Vagina (tissue), 2 donors: ENCODE results near the gene C19orf67. TPM values are rescaled to one million over a fixed set of nuclear protein-coding genes. Genes with fewer than 3 reads are reported as not detected.
A peak's percentile ranks its signal among the peaks of the same experiment; 100 is the strongest.

Experiments
- DNase-seq, 2 donors: peaks; one replicate each; pipeline ENCODE4 v3.0.0-alpha.2; 2017; ENCODE audit errors: extremely low spot score in 2 of 2
- H3K27ac ChIP-seq: fragments of 200-600 bp; sonication (generic); one replicate; pipeline ENCODE4 v1.5.1; 2019
- H3K27me3 ChIP-seq: fragments of 200-600 bp; sonication (generic); one replicate; pipeline ENCODE4 v1.5.1; 2019
- H3K36me3 ChIP-seq, 2 donors: fragments of 200-600 bp; sonication (generic); one replicate each; pipeline ENCODE4 v1.5.1; 2017 to 2019
- H3K4me1 ChIP-seq: fragments of 200-600 bp; sonication (generic); one replicate; pipeline ENCODE4 v1.5.1; 2019
- H3K4me3 ChIP-seq, 2 donors: fragments of 200-600 bp; sonication (generic); 1 replicate in 1 of 2; 2 replicates in 1 of 2; pipeline ENCODE4 v1.5.1; 2016 to 2019
- H3K9me3 ChIP-seq: fragments of 200-600 bp; sonication (generic); one replicate; pipeline ENCODE4 v1.5.1; 2019
- CTCF ChIP-seq, 3 experiments: fragments of 450-650 bp in 2 of 3; fragments of 200-600 bp in 1 of 3; sonication (generic) in 1 of 3; IDR thresholded peaks; one replicate each; pipeline ENCODE4 v1.5.1; 2017 to 2019; ENCODE audit warnings: antibody characterized with exemption in 3 of 3, mild to moderate bottlenecking in 2 of 3, moderate library complexity in 2 of 3
- POLR2A ChIP-seq, 2 donors: fragments of 450-650 bp; IDR thresholded peaks; one replicate each; pipeline ENCODE4 v1.6.1; 2017; ENCODE audit warnings: antibody characterized with exemption in 2 of 2, mild to moderate bottlenecking in 2 of 2, moderate library complexity in 2 of 2
- POLR2AphosphoS5 ChIP-seq, 2 donors: sonication (generic); formaldehyde crosslinking; IDR thresholded peaks; one replicate each; pipeline ENCODE4 v1.9.0; 2017; ENCODE audit warnings: antibody characterized with exemption in 2 of 2, mild to moderate bottlenecking in 2 of 2, low read depth in 1 of 2; ENCODE audit not compliant: insufficient read depth in 1 of 2
- intact Hi-C: fragments of 100-400 bp; cut with DNase I; formaldehyde crosslinking; loops from one replicate; pipeline ENCODE4 v1.15.1; 2023
- total RNA-seq: library from RNA; depleted of rRNA; stranded (reverse); fragments of >200 nt; gene quantifications from one replicate; pipeline ENCODE4 v1.2.3, GENCODE V29; 2016

The C19orf67 gene
- total RNA-seq, 1 donor from 2014 or later = not detected

DNA sequence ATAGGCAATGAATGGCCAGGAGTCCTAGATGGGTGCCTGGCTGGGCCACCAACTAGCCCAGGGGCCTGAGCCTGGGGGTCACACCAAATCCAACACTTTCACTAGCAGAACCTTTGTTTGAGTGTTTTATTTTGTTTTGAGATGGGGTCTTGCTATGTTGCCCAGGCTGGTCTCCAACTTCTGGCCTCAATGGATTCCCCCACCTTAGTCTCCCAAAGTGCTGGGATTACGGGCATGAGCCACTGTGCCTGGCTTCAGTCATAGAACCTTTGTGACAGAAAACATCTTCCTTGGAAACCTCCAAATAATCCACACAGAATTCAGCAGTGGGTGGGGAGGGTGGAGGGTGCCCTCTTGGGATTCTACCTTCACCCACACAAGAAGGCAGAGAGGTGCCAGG lies 25.9 kb upstream of the C19orf67 start:
- Histone ChIP-seq H3K27ac (peak overlapping the region; percentile 85), H3K9me3 (no peaks in the 10 kb centered on the region), H3K4me1 (peaks cover 68% of the 10 kb centered on the region), H3K27me3 (no peaks in the 10 kb centered on the region), H3K4me3 (no peak overlapping the region), H3K36me3 (peaks cover 0 to 10% of the 10 kb centered on the region in 2 donors)
- TF ChIP-seq POLR2AphosphoS5 (IDR thresholded peaks at IDR 0.05; ENCODE audit: insufficient read depth in 1 of 2, low read depth in 1 of 2) = no peak
- no peak for TF ChIP-seq POLR2A (IDR thresholded peaks at IDR 0.05)
- TF ChIP-seq CTCF (IDR thresholded peaks at IDR 0.05) = no peak
- DNase-seq = no peak
- intact Hi-C loops = no loop called here

GRCh38 chr19:14110650-14111049 lies 25.1 kb upstream of the C19orf67 start:
- Histone ChIP-seq H3K4me3 (no peak overlapping the region), H3K4me1 (peaks cover 59% of the 10 kb centered on the region), H3K9me3 (no peaks in the 10 kb centered on the region), H3K36me3 (peaks cover 0 to 12% of the 10 kb centered on the region in 2 donors), H3K27me3 (no peaks in the 10 kb centered on the region), H3K27ac (no peak overlapping the region)
- no peak for TF ChIP-seq CTCF (IDR thresholded peaks at IDR 0.05)
- TF ChIP-seq POLR2AphosphoS5 (IDR thresholded peaks at IDR 0.05; ENCODE audit: insufficient read depth in 1 of 2, low read depth in 1 of 2) = no peak
- no peak for TF ChIP-seq POLR2A (IDR thresholded peaks at IDR 0.05)
- intact Hi-C loops = no loop called here
- DNase-seq = no peak

DNA sequence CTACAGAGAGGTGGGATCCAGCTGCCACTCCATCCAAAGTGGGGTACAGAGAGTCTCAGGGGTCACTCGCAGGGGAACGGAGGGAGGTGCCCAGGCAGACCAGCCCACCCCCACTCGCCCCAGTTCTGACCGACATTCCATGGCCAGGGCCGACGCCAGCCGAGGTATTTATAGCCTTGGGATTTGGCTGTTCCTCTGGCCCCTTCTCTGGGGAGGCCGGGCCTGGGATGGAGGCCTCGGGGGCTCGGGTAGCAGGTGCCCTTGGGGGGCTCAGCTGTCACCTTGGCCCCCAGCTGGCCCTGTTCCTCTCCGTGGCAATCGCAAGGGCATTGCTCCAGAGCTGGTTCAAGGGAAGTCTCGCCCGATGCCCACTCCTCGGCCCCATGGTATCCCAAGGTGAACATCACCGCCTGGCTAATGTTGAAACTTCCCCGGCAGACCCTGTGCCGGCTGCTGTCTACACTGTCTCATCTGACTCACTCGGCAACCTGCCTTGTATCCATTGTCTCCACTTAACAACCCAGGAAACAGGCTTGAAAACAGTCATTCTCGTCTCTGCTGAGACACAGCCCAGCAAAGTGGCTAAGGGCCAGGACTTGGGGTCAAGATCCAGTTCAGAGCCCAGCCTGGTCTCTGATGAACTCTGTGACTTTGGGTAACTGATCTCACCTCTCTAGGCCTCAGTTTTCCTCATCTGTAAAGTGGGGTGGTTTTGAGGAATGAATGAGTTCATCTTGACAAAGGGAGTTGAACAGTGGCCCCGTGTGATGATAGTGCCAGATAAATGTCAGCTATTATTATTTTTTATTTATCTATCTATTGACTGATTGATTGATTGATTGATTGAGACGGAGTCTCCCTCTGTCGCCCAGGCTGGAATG lies 22.2 kb upstream of the C19orf67 start:
- Histone ChIP-seq H3K4me3 (no peak overlapping the region), H3K4me1 (peaks cover 33% of the 10 kb centered on the region), H3K36me3 (peaks cover 0 to 19% of the 10 kb centered on the region in 2 donors), H3K9me3 (no peaks in the 10 kb centered on the region), H3K27ac (peak overlapping the region; percentile 51), H3K27me3 (no peaks in the 10 kb centered on the region)
- no peak for TF ChIP-seq CTCF (IDR thresholded peaks at IDR 0.05)
- no peak for TF ChIP-seq POLR2AphosphoS5 (IDR thresholded peaks at IDR 0.05; ENCODE audit: insufficient read depth in 1 of 2, low read depth in 1 of 2)
- TF ChIP-seq POLR2A (IDR thresholded peaks at IDR 0.05) = no peak
- DNase-seq = no peak
- intact Hi-C loops = no loop called here

DNA sequence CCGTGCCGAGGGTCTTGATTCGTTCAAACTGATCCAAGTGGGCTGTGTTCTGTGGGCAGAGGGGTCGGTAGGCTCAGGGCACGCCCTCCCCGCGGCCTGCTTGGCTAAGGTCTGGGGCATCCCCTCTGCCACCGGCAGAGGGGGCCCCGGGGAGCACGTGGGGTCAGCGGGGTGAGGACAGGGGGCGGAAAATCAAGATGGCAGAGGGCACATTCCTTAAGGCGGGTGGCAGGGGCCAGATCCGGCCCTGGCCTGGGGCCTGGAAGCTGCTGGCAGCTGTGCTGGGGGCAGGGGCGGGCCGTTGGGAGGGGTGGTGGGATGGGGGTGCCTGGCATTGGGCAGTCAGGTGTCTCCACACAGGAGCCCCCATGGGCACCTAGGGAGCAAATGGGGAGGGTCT lies 21.3 kb upstream of the C19orf67 start:
- no peaks in the 10 kb centered on the region for H3K9me3 ChIP-seq
- peaks cover 23% of the 10 kb centered on the region for H3K4me1 ChIP-seq
- peaks cover 0 to 29% of the 10 kb centered on the region in 2 donors for H3K36me3 ChIP-seq
- no peaks in the 10 kb centered on the region for H3K27me3 ChIP-seq
- DNase-seq = no peak
- no peak for TF ChIP-seq POLR2AphosphoS5 (IDR thresholded peaks at IDR 0.05; ENCODE audit: insufficient read depth in 1 of 2, low read depth in 1 of 2)
- TF ChIP-seq CTCF (IDR thresholded peaks at IDR 0.05) = no peak
- no peak for TF ChIP-seq POLR2A (IDR thresholded peaks at IDR 0.05)
- H3K27ac ChIP-seq = peak overlapping the region; percentile 51
- intact Hi-C loops = no loop called here
- H3K4me3 ChIP-seq = no peak overlapping the region

DNA sequence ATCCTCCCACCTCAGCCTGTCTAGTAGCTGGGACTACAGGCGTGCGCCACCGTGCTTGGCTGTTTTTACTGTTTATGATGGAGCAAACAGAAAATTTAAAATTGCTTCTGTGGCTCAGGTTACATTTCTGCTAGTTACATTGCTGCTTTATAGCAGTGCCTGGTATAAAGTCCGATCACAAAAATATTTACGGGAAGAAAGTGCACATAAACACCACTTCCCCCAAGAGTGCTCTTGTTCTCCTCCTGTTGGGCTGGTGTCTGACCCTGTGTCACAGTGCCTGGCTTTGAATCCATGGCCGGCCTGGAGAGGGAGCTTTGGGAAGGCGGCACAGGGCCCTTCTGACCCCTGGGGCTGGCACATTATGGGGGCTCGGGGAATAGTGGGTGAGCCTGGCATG lies 20.1 kb upstream of the C19orf67 start:
- TF ChIP-seq CTCF (IDR thresholded peaks at IDR 0.05) (no peak), POLR2AphosphoS5 (IDR thresholded peaks at IDR 0.05; ENCODE audit: insufficient read depth in 1 of 2, low read depth in 1 of 2) (no peak), POLR2A (IDR thresholded peaks at IDR 0.05) (no peak)
- DNase-seq = no peak
- Histone ChIP-seq H3K36me3 (peaks cover 0 to 37% of the 10 kb centered on the region in 2 donors), H3K27ac (no peak overlapping the region), H3K4me3 (no peak overlapping the region), H3K4me1 (peaks cover 11% of the 10 kb centered on the region), H3K27me3 (no peaks in the 10 kb centered on the region), H3K9me3 (no peaks in the 10 kb centered on the region)
- intact Hi-C loops = no loop called here
